HUDEP-2 (cell line): Measurements from ENCODE around the gene VAV3.
"Not testable (repeated sequence)": the region's sequence is repeated elsewhere in the genome, so short reads cannot be mapped to it uniquely, and the experiment has no call there.

Experiments
- DNase-seq, 76 experiments: peaks; one replicate each; lab custom pipeline; 2025; ENCODE audit not compliant: unreplicated experiment in 76 of 76; lab: John Stamatoyannopoulos, UW

The VAV3 gene, protein sequence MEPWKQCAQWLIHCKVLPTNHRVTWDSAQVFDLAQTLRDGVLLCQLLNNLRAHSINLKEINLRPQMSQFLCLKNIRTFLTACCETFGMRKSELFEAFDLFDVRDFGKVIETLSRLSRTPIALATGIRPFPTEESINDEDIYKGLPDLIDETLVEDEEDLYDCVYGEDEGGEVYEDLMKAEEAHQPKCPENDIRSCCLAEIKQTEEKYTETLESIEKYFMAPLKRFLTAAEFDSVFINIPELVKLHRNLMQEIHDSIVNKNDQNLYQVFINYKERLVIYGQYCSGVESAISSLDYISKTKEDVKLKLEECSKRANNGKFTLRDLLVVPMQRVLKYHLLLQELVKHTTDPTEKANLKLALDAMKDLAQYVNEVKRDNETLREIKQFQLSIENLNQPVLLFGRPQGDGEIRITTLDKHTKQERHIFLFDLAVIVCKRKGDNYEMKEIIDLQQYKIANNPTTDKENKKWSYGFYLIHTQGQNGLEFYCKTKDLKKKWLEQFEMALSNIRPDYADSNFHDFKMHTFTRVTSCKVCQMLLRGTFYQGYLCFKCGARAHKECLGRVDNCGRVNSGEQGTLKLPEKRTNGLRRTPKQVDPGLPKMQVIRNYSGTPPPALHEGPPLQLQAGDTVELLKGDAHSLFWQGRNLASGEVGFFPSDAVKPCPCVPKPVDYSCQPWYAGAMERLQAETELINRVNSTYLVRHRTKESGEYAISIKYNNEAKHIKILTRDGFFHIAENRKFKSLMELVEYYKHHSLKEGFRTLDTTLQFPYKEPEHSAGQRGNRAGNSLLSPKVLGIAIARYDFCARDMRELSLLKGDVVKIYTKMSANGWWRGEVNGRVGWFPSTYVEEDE

DNA sequence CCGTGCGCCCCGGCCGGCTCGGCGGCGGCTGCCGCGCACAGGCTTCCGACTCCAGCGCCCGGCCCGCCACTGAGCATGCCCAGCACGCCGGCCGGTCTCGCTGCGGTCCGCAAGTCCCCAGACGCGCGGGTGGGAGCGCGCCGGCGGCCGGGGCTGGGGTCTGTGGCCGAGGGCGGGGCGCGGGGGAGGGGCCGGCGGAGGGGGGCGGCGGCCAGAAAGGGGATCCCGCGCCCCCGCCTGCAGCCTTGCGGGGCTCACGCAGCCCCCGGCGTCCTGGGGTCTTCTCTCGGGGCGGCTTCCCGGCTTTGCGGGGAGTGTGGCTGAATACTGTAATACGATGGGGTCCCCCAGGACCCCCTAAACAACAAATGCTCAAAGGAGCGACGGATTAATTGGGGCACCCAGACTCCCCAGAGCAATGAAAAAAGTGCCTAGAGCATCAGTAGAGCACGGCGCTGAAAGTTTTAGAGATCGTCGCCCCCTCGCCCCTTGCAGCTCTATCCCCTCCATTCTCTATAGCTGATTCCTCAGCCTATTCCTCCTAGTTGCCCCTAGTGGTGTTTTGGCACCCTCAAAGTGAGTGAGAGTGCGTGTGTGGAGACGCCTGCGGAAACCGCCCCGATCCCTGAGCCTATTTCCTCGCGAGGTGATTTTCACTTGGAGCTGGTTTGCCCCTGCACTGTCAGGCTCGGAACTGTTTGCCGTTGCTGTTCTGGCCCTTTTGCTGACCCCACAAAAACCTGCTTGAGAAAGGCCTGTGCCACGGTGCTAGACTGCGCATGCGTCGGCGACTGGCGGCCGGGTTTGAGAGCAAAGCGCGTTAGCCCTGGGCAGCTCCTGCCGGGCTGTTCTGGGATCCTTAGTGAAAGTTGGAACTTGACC lies at the start of gene VAV3:
TSS of gene VAV3 (minus strand) at position 71 of the 882 bp plus-strand sequence. CDS start 311 bp downstream, outside the sequence.
- DNase-seq = peak in 23 of 76 experiments; percentile 1 to 77 (median 30)

DNA sequence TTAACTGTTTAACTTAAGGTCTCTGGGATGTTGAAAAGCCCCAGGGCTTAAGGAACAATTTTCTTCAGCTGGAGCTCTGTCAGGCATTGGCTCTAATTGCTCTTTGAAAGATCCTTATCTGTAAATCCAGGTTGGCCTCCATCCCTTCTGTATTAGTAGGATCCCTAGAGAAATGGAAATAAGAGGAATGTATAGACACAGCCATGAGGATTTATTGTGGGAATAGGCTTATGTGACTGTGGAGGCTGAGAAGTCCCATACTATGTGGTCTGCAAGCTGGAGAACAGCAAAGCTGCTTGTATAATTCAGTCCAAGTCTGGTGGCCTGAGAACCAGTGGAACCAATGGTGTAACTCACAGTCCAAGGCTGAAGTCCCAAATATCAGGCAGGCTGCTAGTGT lies 47.6 kb upstream of the VAV3 start:
- DNase-seq = no peak

DNA sequence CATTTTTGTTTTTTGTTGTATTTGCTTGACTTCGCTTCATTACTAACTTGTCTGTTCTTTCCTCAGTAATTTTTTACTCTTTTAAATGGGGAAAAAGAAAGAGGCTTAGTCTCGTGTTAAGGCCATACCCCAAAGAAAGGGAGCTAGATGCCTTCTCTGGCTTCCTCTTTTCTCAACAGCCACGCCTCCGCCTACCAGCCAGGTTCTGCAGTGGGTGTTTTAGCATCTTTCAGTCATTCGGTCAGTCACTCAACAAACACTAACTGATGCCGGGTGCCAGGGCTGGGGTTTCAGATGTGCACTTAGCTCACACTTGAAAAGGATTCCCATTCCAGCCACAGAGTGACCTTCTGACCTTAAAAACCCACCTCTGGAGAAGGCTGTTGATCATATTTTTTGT lies 46.3 kb upstream of the VAV3 start:
- no peak for DNase-seq

DNA sequence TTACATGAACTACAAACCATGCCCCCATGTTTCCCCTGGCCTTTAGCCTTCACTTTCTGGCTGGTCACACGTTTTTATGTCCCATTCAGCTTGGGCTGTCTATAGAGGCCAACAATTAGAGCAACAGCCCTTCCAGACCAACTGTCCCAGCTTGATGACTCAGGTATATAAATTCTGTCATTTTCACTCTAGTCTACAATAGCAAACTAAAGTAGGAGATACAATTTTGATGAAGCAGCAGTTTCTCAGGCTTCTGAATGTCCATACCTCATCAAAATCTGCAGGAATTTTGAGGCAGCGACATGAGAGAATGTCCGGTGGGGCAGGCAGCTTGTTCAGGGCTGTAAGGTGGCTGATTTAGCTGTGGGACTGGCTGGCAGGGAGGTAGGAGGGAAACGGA lies 45.6 kb upstream of the VAV3 start:
- DNase-seq = no peak

DNA sequence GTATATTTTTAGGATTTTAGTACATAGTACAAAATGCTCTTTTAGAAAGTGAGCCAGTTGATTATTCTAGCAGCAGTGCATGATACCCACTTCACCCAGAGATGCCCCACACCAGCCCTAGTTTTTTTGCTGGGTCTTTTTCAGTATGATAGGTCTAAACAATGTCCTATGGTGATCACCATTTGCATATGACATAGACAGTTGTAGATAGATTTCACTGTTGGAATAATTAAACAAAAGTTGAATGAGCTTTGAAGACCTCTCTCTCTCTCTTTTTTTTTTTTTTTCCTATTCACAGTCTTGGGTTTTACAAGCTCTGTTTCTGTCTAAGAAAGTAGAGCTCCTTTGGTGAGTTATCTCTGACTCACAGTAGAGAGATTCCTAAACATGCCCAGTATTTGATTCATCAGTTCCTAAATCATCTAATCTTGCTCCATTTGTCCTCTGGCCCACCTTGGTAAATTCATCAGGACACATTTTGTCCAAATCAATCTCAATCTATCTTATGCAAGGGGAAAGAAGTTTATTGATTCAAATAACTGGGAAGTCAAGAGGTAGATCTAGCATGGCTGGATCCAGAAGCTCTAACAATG lies 44.7 kb upstream of the VAV3 start:
- DNase-seq = no peak

DNA sequence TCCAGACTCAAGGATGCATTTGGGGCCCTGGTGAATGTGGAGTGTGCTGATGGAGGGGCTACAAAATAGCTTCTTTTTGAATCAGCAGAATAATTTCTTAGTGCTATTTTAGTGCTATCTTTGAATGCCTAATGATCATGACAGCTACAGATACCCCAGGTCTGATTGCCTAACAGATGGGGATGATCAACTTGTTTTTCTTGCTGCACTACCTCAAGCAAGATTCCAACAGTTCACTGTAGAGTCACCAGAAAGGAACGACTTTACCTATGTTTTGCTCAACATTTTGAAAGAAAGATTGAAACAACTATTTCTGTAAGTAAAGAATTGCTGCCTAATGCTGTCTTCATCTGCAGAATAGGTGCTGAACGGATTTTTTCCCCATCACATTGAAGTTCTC lies 42.6 kb upstream of the VAV3 start:
- no peak for DNase-seq

DNA sequence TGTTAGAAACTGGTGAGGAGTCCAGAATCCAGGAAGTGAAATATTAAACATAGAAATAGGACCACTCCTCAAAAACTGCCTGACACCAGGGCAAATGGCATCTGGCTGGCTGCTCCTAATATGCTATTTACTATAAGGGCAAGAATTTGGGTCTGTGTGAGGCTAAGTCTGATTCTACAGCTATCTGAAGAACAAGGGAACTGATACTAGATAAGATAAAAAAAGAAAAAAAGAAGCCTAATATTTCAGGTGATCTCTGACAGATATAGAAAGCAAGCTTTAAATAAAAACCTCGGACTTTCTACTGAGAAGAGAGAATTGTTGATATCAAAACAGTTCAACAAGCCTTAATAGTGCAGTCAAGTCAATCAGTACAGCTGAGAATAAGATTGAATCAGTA lies 42.1 kb upstream of the VAV3 start:
- DNase-seq = no peak

DNA sequence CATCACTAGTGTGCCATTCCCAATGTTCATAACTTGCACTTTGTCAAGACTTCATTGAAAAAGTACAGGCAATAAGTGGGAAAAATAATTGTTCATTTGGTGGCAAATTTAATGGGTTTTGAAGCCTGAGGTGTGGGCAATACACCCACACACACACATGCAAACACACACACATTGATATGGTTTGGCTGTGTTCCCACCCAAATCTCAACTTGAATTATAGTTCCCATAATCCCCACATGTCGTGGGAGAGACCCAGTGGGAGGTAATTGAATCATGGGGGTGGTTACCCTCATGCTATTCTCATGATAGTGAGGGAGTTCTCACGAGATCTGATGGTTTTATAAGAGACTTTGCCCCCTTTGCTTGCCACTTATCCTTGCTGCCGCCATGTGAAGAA lies 39.9 kb upstream of the VAV3 start:
- DNase-seq = not testable (repeated sequence)

DNA sequence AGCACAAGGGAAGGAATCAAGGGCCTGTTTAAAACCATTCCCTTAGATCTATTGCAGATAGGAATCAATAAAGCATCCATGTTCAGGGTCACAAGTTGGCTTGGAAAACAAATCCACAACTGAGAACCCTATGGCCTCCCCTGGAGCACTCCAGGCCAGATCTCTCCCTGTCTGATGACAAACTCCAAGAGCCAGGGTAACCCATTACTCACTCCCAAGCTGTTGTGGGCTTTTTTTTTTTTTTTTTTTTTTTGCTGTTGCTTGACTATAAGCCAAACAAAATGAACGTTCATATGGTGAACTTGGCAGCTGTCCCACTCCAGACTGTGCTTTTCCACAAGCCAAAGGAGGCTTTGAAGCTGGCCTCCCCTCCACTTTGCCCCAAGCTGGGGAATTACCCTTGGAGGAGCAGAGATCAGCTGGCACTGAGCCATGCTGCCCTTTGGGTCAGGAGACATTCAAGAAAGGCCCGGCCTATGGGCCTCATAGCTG lies 35.7 kb upstream of the VAV3 start:
- DNase-seq = no peak

DNA sequence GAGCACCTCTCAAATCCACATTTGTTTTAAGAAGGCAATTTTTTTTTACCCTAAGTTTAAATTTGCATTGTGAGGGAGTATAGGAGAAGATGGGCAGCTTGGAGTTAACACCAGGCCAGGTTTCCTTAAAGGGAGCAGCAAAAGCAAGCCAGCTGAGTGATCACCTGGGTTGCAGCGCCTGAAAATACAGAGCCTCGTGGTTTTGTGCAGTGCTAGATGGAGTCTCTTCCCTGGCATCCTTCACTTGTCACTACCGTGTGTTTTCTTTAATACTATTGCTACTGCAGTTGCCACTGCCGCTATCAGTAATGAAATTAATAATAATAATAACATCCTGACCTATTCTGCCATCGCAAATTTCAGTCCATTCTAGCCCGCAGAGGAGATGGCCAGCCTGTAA lies 35.2 kb upstream of the VAV3 start:
- no peak for DNase-seq

DNA sequence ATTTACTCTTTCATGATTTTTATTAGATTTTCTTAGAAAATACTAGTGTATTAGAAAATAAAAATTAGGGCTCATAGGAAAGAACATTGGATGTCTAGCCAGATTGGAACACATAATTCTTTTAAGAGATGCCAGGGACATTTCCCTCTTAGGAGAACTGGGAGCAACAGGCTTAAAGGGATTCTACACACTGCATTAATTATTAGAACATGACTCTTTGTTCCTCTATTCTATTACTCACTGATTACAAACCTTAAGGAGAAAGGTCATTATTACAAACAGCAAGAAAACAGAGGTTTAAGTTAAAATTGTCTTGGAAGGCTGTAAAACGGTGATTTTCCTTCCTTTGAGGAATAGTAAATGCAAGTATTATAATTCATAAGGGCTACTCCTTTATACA lies 32.9 kb upstream of the VAV3 start:
- DNase-seq = no peak

DNA sequence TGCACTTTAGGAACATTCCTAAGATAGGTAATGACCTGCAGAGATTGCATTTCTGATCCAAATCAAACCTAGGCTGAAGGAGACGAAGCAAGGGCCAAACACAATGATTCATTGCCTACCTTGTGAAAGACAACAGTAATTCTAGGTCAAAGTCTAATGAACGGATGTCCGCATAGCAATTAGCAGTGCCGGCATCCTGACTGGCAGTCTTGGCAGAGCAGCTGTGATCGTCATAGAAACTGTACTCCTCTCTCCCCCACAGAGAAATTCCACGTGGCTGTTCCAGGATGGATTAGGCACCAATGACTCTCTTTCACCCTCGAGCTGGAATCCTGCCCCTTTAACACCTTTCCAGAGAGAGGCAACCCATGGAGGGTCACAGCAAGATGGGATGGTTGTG lies 28.9 kb upstream of the VAV3 start:
- no peak for DNase-seq

DNA sequence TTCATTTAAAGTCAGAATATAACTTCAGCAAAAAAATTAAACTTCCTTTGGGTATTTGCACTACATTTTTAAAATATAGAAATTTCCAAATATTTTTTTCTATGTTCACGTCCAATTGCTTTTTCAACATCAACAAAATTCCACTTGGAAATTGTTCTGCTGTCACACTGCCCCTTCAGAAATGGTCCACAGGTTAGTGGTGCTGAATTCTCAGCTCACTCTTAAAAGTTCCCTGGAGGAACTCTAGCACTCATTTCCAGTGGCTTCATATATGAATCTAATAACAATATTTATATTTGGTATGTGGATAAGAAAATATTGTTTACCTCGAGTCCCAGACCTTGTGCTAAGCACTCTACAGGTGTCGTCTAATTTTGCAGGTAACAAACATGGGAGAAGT lies 27.4 kb upstream of the VAV3 start:
- DNase-seq = no peak

DNA sequence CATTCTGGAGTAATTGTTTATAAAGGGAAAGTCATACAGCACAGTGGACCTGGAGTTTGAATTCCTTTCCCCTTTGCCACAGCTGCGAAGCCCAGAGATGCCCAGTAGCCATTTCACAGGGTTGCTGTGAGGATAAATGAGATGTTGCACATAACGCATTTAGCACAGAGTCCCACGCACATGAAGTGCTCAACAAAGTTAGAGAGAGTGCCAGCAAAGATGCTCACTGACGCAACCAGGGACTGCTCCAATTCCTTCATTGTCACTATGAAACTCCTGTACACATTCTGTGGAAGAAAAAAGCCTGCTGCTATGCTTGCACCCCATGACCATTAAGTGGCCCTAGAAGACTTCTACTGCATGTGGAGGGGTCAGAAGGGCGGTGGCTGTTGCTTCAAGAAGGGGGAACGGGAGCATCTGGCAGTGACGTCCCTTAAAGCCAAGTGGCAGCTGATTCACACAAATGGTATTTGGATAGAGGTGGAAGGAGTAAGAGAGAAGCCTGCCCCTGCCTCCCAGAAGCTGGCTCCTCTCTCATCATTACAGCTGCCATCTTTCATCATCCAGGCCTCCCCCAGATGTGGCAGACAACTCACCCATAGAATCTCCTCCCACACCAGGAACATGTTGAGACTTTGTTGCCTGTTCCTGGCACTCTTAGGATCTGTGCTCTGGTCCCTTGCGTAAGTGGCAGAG lies 26.5 kb upstream of the VAV3 start:
- no peak for DNase-seq

DNA sequence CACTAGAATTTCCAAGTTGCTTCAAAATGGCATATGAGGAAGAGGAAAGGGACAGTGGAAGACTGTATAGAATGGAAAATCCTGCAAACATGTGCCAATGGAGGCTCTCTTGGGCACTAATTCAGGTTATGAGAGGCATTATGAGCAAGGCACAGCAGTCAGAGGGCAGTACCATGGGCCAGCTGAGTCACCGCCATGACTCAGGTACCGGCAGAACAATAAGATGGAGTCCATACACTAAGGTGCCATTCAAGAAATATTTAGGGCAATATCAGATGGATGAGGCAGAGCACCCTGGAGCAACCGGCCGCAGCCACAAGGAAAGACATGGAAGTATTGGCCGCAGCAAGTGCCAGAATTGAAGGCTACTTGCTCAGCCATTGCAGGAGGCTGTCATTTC lies 25.6 kb upstream of the VAV3 start:
- DNase-seq = no peak

DNA sequence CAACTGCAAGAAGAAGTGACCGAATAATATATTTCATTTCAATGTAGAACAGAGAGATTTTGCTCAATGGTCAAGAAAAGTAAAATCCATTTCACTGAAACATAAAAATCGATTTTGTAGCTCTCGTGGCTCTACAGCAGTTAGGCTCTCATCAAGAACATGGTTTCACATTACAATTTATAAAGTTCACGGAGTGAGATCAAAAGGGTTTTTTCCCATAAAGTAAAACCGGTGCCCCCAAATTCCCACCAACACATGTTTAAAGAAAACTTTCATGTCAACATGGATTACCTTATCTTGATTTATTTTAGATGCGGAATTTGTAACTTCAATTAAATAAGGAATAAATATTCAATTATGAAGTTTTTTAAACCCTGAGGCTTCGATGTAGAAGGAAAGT lies 16.3 kb upstream of the VAV3 start:
- no peak for DNase-seq

DNA sequence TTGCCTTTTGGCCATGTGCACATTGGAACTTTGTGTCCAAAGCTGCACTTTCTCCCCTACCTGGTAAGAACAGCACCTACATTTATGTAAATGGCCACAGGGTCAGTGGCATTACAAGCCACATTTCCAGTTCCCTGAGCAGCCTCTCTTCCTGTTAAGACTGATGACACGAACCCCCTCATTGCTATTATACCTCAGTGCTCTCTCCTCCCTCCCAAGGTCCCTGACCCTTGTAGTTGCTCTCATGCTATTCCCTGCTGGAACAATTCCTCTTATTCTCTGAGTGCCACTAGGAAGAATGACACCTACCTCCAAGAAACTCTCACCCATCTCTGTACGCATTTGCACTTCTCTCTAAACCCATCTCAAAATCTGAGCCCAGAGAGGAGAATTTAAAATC lies 14.9 kb upstream of the VAV3 start:
- no peak for DNase-seq

DNA sequence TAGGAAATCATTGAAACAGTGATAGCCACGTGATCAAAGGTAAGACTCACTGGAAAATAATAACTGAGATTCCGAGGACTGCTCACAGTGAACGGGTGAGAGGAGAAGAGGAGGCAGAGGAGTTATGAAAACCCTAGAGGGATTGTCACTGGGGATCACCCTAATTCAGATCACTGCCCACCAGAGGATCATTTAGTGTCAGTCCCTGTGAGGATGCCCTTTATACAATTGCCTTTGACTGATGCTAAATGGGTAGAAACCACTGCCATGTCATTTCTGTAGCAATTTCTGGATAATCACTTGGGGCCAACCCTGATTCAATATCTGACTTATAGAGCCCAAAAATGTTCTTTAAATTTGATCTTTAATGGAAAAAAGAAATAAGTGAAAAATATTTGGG lies 14.1 kb upstream of the VAV3 start:
- no peak for DNase-seq

DNA sequence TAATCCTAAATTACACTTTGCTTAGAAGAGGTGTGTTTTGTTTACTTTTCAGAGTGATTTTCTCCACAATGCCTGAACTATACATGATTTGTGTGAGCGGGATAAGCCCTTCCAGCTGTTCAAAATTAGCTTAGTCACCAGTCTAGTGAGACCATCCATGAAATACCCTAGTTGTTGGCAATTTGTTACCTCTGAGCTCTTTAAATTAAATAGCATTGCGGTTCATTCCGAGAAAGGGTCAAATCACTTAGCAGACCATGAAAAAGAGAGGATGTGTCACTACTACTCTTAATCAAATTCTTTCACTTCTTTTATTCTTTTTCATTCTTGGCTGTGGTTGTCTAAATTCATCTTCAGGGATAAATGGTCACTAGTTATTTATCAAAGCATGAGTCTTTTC lies 11.9 kb upstream of the VAV3 start:
- no peak for DNase-seq

DNA sequence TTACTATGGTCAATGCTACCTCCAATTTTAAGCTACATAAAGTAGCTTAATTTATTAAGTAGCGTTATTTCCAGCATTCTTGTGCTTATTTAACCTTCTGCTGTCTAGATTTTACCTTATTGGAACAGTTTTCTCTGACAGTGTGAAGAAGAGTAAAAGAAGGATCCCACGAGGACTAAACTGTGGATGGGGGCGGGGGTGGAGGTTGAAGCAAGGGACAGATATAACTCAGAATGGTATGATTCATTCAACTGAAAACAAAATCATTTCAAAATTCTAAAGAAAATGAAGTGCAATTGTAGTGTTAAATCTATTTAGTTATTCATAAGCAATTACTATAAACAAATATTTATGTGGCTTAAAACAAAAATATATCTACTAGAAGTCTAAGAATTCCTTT lies 11.5 kb upstream of the VAV3 start:
- no peak for DNase-seq
